Peyer's patch (tissue), 4 donors: ENCODE measurements around the gene MLF2. TPM values are rescaled to one million over a fixed set of nuclear protein-coding genes. Genes with fewer than 3 reads are reported as not detected.

Experiments
- DNase-seq, 3 donors: peaks; one replicate each; pipeline ENCODE4 v3.0.0-alpha.2; 2017 to 2019
- H3K27ac ChIP-seq, 4 donors: fragments of 200-600 bp; sonication (generic); one replicate each; pipeline ENCODE4 v1.5.1; 2016 to 2019
- H3K27me3 ChIP-seq, 2 donors: fragments of 200-600 bp; sonication (generic); one replicate each; pipeline ENCODE4 v1.5.1; 2019
- H3K36me3 ChIP-seq, 3 donors: fragments of 200-600 bp; sonication (generic); one replicate each; pipeline ENCODE4 v1.5.1; 2016 to 2019
- H3K4me1 ChIP-seq, 4 donors: fragments of 200-600 bp; sonication (generic); one replicate each; pipeline ENCODE4 v1.5.1; 2016 to 2019
- H3K4me3 ChIP-seq, 4 donors: fragments of 200-600 bp; sonication (generic); 1 replicate in 3 of 4; 2 replicates in 1 of 4; pipeline ENCODE4 v1.5.1; 2016 to 2019; ENCODE audit warnings: mild to moderate bottlenecking in 1 of 4
- H3K9me3 ChIP-seq, 4 donors: fragments of 200-600 bp; sonication (generic); one replicate each; pipeline ENCODE4 v1.5.1; 2016 to 2019; ENCODE audit warnings: mild to moderate bottlenecking in 1 of 4
- CTCF ChIP-seq, 6 experiments: fragments of 450-650 bp in 4 of 6; fragments of 200-600 bp in 2 of 6; sonication (generic) in 1 of 6; IDR thresholded peaks; one replicate each; pipeline ENCODE4 v1.5.1; 2017 to 2019; ENCODE audit warnings: antibody characterized with exemption in 6 of 6, mild to moderate bottlenecking in 3 of 6, moderate library complexity in 1 of 6
- POLR2A ChIP-seq, 2 donors: fragments of 450-650 bp; IDR thresholded peaks; one replicate each; pipeline ENCODE4 v1.5.1; 2017; ENCODE audit warnings: antibody characterized with exemption in 2 of 2, mild to moderate bottlenecking in 2 of 2, moderate library complexity in 2 of 2
- total RNA-seq, 4 donors: library from RNA; depleted of rRNA; stranded (reverse); fragments of >200 nt; gene quantifications; one replicate each; pipeline ENCODE4 v1.1.0, GENCODE V29; 2016

The MLF2 gene
- total RNA-seq, 4 donors from 2014 or later, result 94.9 to 212 (median 182) TPM

GRCh38 chr12:6735448-6736191 lies 17.3 kb downstream of the MLF2 start:
- H3K27ac ChIP-seq, result no peak overlapping the region

GRCh38 chr12:6734506-6735387 lies 18.2 kb downstream of the MLF2 start:
- TF ChIP-seq POLR2A (IDR thresholded peaks at IDR 0.05), result no peak
- no peak for TF ChIP-seq CTCF (IDR thresholded peaks at IDR 0.05)
- peaks cover 0 to 24% (median 0%) of the 10 kb centered on the region in 3 donors for H3K36me3 ChIP-seq
- no peaks in the 10 kb centered on the region for H3K27me3 ChIP-seq
- peak in 1 of 3 donors; percentile 52 for DNase-seq
- H3K27ac ChIP-seq, result peak overlapping the region in 1 of 4 donors; percentile 39
- H3K4me1 ChIP-seq, result peaks cover 0 to 3% (median 0%) of the 10 kb centered on the region in 4 donors
- H3K4me3 ChIP-seq, result no peak overlapping the region
- no peaks in the 10 kb centered on the region for H3K9me3 ChIP-seq

More at GRCh38 chr12:6735448-6736191, 17.3 kb downstream of the MLF2 start:
- Histone ChIP-seq H3K36me3 (peaks cover 0 to 16% (median 0%) of the 10 kb centered on the region in 3 donors), H3K4me3 (no peak overlapping the region), H3K9me3 (no peaks in the 10 kb centered on the region), H3K27me3 (no peaks in the 10 kb centered on the region), H3K4me1 (peaks cover 0 to 3% (median 0%) of the 10 kb centered on the region in 4 donors)
- DNase-seq, result peak; percentile 47 to 89 (median 75)
- TF ChIP-seq CTCF (IDR thresholded peaks at IDR 0.05) (peak in 5 of 6 experiments; percentile 44 to 81 (median 76)), POLR2A (IDR thresholded peaks at IDR 0.05) (no peak)

GRCh38 chr12:6730169-6730568 lies 22.8 kb downstream of the MLF2 start:
- Histone ChIP-seq H3K36me3 (peaks cover 0 to 48% (median 0%) of the 10 kb centered on the region in 3 donors), H3K27me3 (no peaks in the 10 kb centered on the region), H3K27ac (no peak overlapping the region), H3K9me3 (no peaks in the 10 kb centered on the region), H3K4me1 (peaks cover 0 to 3% (median under 1%) of the 10 kb centered on the region in 4 donors), H3K4me3 (no peak overlapping the region)
- TF ChIP-seq POLR2A (IDR thresholded peaks at IDR 0.05), result no peak
- no peak for TF ChIP-seq CTCF (IDR thresholded peaks at IDR 0.05)
- DNase-seq, result no peak

- Histone ChIP-seq H3K36me3 (peaks cover 0 to 48% (median 0%) of the 10 kb centered on the region in 3 donors), H3K9me3 (no peaks in the 10 kb centered on the region), H3K27me3 (no peaks in the 10 kb centered on the region), H3K4me1 (peaks cover 0 to 10% (median 7%) of the 10 kb centered on the region in 4 donors), H3K27ac (no peak overlapping the region), H3K4me3 (no peak overlapping the region)
- no peak for TF ChIP-seq CTCF (IDR thresholded peaks at IDR 0.05)
- no peak for TF ChIP-seq POLR2A (IDR thresholded peaks at IDR 0.05)
- no peak for DNase-seq
Observed at GRCh38 chr12:6729186-6729585, 23.8 kb downstream of the MLF2 start.

- no peak for DNase-seq
- no peaks in the 10 kb centered on the region for H3K9me3 ChIP-seq
- H3K4me3 ChIP-seq, result no peak overlapping the region
- peaks cover 0 to 30% (median 0%) of the 10 kb centered on the region in 3 donors for H3K36me3 ChIP-seq
- H3K4me1 ChIP-seq, result peaks cover 0 to 10% (median 7%) of the 10 kb centered on the region in 4 donors
- no peaks in the 10 kb centered on the region for H3K27me3 ChIP-seq
- H3K27ac ChIP-seq, result no peak overlapping the region
- TF ChIP-seq CTCF (IDR thresholded peaks at IDR 0.05), result no peak
- no peak for TF ChIP-seq POLR2A (IDR thresholded peaks at IDR 0.05)
Observed at GRCh38 chr12:6725350-6725749, 27.6 kb downstream of the MLF2 start.
